ENCODE results near the gene PTPRN2.

PTPRN2 gene

GRCh38 chr7:157751951-157752673, 835.5 kb downstream of the PTPRN2 start:
- no peaks in the 10 kb centered on the region for H3K36me3 ChIP-seq (ENCODE audit: control insufficient read depth, insufficient read depth, low read length)
- no peaks in the 10 kb centered on the region for H3K9me3 ChIP-seq (ENCODE audit: control insufficient read depth, low read length)
- no peaks in the 10 kb centered on the region for H3K4me1 ChIP-seq
- no peaks in the 10 kb centered on the region for H3K27me3 ChIP-seq (ENCODE audit: control insufficient read depth, insufficient read depth, low read length)
- no peaks in the 10 kb centered on the region for H3K79me2 ChIP-seq
- no peak overlapping the region for H3K4me3 ChIP-seq (ENCODE audit: low read depth, low read length)
- H3K4me2 ChIP-seq (ENCODE audit: low read length), result no peak overlapping the region
- H2AFZ ChIP-seq, result no peak overlapping the region
- no peak overlapping the region for H3K27ac ChIP-seq
- no peak for TF ChIP-seq CTCF (IDR thresholded peaks at IDR 0.05)
- no peak overlapping the region for H3K9ac ChIP-seq

GRCh38 chr7:157751406-157751805, 836.2 kb downstream of the PTPRN2 start:
- Histone ChIP-seq H3K4me1 (no peaks in the 10 kb centered on the region), H3K27me3 (ENCODE audit: control insufficient read depth, insufficient read depth, low read length) (no peaks in the 10 kb centered on the region), H2AFZ (no peak overlapping the region), H3K79me2 (no peaks in the 10 kb centered on the region), H3K9ac (no peak overlapping the region), H3K27ac (no peak overlapping the region), H3K36me3 (ENCODE audit: control insufficient read depth, insufficient read depth, low read length) (no peaks in the 10 kb centered on the region), H3K4me2 (ENCODE audit: low read length) (no peak overlapping the region), H3K9me3 (ENCODE audit: control insufficient read depth, low read length) (no peaks in the 10 kb centered on the region), H3K4me3 (ENCODE audit: low read depth, low read length) (no peak overlapping the region)
- TF ChIP-seq CTCF (IDR thresholded peaks at IDR 0.05), result no peak

- Histone ChIP-seq H3K79me2 (no peaks in the 10 kb centered on the region), H3K27me3 (ENCODE audit: control insufficient read depth, insufficient read depth, low read length) (no peaks in the 10 kb centered on the region), H2AFZ (no peak overlapping the region), H3K36me3 (ENCODE audit: control insufficient read depth, insufficient read depth, low read length) (no peaks in the 10 kb centered on the region), H3K9me3 (ENCODE audit: control insufficient read depth, low read length) (no peaks in the 10 kb centered on the region), H3K4me2 (ENCODE audit: low read length) (no peak overlapping the region), H3K9ac (no peak overlapping the region), H3K4me3 (ENCODE audit: low read depth, low read length) (no peak overlapping the region), H3K27ac (no peak overlapping the region), H3K4me1 (no peaks in the 10 kb centered on the region)
- no peak for TF ChIP-seq CTCF (IDR thresholded peaks at IDR 0.05)
Measured at GRCh38 chr7:157750291-157750690, 837.3 kb downstream of the PTPRN2 start.

- Histone ChIP-seq H3K27me3 (ENCODE audit: control insufficient read depth, insufficient read depth, low read length) (no peaks in the 10 kb centered on the region), H3K79me2 (no peaks in the 10 kb centered on the region), H3K4me1 (no peaks in the 10 kb centered on the region), H3K9me3 (ENCODE audit: control insufficient read depth, low read length) (no peaks in the 10 kb centered on the region), H2AFZ (no peak overlapping the region), H3K4me3 (ENCODE audit: low read depth, low read length) (no peak overlapping the region), H3K4me2 (ENCODE audit: low read length) (no peak overlapping the region), H3K36me3 (ENCODE audit: control insufficient read depth, insufficient read depth, low read length) (no peaks in the 10 kb centered on the region), H3K9ac (no peak overlapping the region), H3K27ac (no peak overlapping the region)
- TF ChIP-seq CTCF (IDR thresholded peaks at IDR 0.05), result no peak
Measured at GRCh38 chr7:157745721-157746709, 841.6 kb downstream of the PTPRN2 start.

Data from parathyroid adenoma (tissue), 2 donors.